IMR-90 (cell line): ENCODE data around the gene SORL1. TPM values are rescaled to one million over a fixed set of nuclear protein-coding genes. Genes with fewer than 3 reads are reported as not detected.

Source experiments
- ATAC-seq: fragments of 200-7000 bp; cut with Tn5 transposase; 2 replicates; pipeline ENCODE4 v1.9.1; 2020; ENCODE audit warnings: low read depth, mild to moderate bottlenecking, moderate library complexity
- BruUV-seq: library from RNA; stranded (reverse); fragments of 400-500 nt; replicated peaks from 2 replicates; lab custom pipeline; 2021; lab: Mats Ljungman, UMichigan
- CTCF ChIA-PET: fragments of 300-600 bp; formaldehyde crosslinking; extraction: SDS; loops from one replicate; lab custom pipeline; 2021; ENCODE audit warnings: antibody characterized with exemption; lab: Yijun Ruan, JAX
- POLR2A ChIA-PET: fragments of 300-600 bp; sonication (Branson Sonifier 250); formaldehyde crosslinking; loops from one replicate; lab custom pipeline; 2022; ENCODE audit warnings: antibody characterized with exemption; ENCODE audit not compliant: unreplicated experiment; lab: Charles Lee
- DNase-seq: peaks from one replicate; pipeline ENCODE4 v3.0.0; 2013
- H2AFZ ChIP-seq: replicated peaks from 2 replicates; pipeline ENCODE3; 2013; ENCODE audit warnings: low read length, mild to moderate bottlenecking; ENCODE audit not compliant: poor library complexity
- H2AK5ac ChIP-seq: 2 replicates; pipeline ENCODE4 v1.6.1; 2013; ENCODE audit warnings: low read depth, low read length, inconsistent platforms
- H2AK9ac ChIP-seq: replicated peaks from 2 replicates; pipeline ENCODE3; 2013; ENCODE audit warnings: mild to moderate bottlenecking, low read depth, low read length, moderate library complexity; ENCODE audit not compliant: poor library complexity
- H2BK120ac ChIP-seq: 2 replicates; pipeline ENCODE4 v1.6.1; 2013; ENCODE audit warnings: low read depth, low read length, inconsistent platforms
- H2BK15ac ChIP-seq: 3 replicates; pipeline ENCODE4 v1.6.1; 2013; ENCODE audit warnings: low read depth, low read length, inconsistent platforms
- H2BK20ac ChIP-seq: 2 replicates; pipeline ENCODE4 v1.6.1; 2013; ENCODE audit warnings: low read depth, mild to moderate bottlenecking, inconsistent platforms, low read length, moderate library complexity
- H2BK5ac ChIP-seq: 2 replicates; pipeline ENCODE4 v1.6.1; 2013; ENCODE audit warnings: mild to moderate bottlenecking, low read depth, low read length, inconsistent platforms; ENCODE audit not compliant: poor library complexity, severe bottlenecking
- H3K14ac ChIP-seq: replicated peaks from 2 replicates; pipeline ENCODE4 v1.6.1; 2013; ENCODE audit warnings: low read depth, low read length, inconsistent platforms
- H3K18ac ChIP-seq: 2 replicates; pipeline ENCODE4 v1.6.1; 2013; ENCODE audit warnings: low read depth, low read length, control low read depth
- H3K23ac ChIP-seq: 2 replicates; pipeline ENCODE4 v1.6.1; 2013; ENCODE audit warnings: low read depth, low read length, inconsistent platforms
- H3K27ac ChIP-seq: 2 replicates; pipeline ENCODE4 v1.5.1; 2013; ENCODE audit warnings: mild to moderate bottlenecking, control low read depth, low read length; ENCODE audit not compliant: insufficient read depth
- H3K27me3 ChIP-seq: 2 replicates; pipeline ENCODE4 v1.6.1; 2013; ENCODE audit warnings: low read length; ENCODE audit not compliant: control insufficient read depth, insufficient read depth
- H3K36me3 ChIP-seq: 2 replicates; pipeline ENCODE4 v1.6.1; 2013; ENCODE audit warnings: low read length, mixed read lengths; ENCODE audit not compliant: control insufficient read depth, insufficient read depth
- H3K4ac ChIP-seq: 2 replicates; pipeline ENCODE4 v1.6.1; 2013; ENCODE audit warnings: low read depth, low read length, inconsistent platforms
- H3K4me1 ChIP-seq: 2 replicates; pipeline ENCODE4 v1.6.1; 2013; ENCODE audit warnings: low read length, mixed read lengths; ENCODE audit not compliant: control insufficient read depth, insufficient read depth
- H3K4me2 ChIP-seq: 2 replicates; pipeline ENCODE4 v1.6.1; 2013; ENCODE audit warnings: low read depth, mild to moderate bottlenecking, control low read depth, low read length, moderate library complexity
- H3K4me3 ChIP-seq: 2 replicates; pipeline ENCODE4 v1.5.1; 2013; ENCODE audit warnings: low read depth, mild to moderate bottlenecking, control low read depth, low read length, moderate library complexity; ENCODE audit not compliant: insufficient read depth
- H3K56ac ChIP-seq: 2 replicates; pipeline ENCODE4 v1.6.1; 2013; ENCODE audit warnings: low read length, inconsistent platforms; ENCODE audit not compliant: insufficient read depth; ENCODE audit errors: extremely low read depth
- H3K79me1 ChIP-seq, 2 experiments: 2 replicates each; pipeline ENCODE4 v1.6.1; 2013; ENCODE audit warnings: low read length in 2 of 2, inconsistent platforms in 1 of 2, low read depth in 1 of 2
- H3K9ac ChIP-seq: 2 replicates; pipeline ENCODE4 v1.6.1; 2013; ENCODE audit warnings: low read depth, low read length, control low read depth
- H3K9me1 ChIP-seq: 2 replicates; pipeline ENCODE4 v1.6.1; 2013; ENCODE audit warnings: low read length, inconsistent platforms; ENCODE audit not compliant: insufficient read depth
- H3K9me3 ChIP-seq: 2 replicates; pipeline ENCODE4 v1.6.1; 2013; ENCODE audit warnings: low read length; ENCODE audit not compliant: control insufficient read depth, insufficient read depth
- H4K20me1 ChIP-seq: 2 replicates; pipeline ENCODE4 v1.6.1; 2013; ENCODE audit warnings: low read length, inconsistent platforms; ENCODE audit not compliant: insufficient read depth
- H4K5ac ChIP-seq: 2 replicates; pipeline ENCODE4 v1.6.1; 2013; ENCODE audit warnings: mild to moderate bottlenecking, low read depth, low read length, control low read depth
- H4K8ac ChIP-seq, 2 experiments: 2 replicates each; pipeline ENCODE4 v1.6.1; 2013; ENCODE audit warnings: low read depth in 2 of 2, low read length in 2 of 2, control low read depth in 1 of 2, inconsistent platforms in 1 of 2
- H4K91ac ChIP-seq: 2 replicates; pipeline ENCODE4 v1.6.1; 2013; ENCODE audit warnings: low read depth, low read length, inconsistent platforms; ENCODE audit not compliant: insufficient read depth
- CTCF ChIP-seq: conservative IDR thresholded peaks from 2 replicates; pipeline ENCODE4 v1.5.1; 2012; ENCODE audit warnings: mild to moderate bottlenecking, low read depth, low read length, improper control_type of control experiment
- MAFK ChIP-seq: IDR thresholded peaks from 2 replicates; pipeline ENCODE4 v1.6.1; 2012; ENCODE audit warnings: low read depth, low read length, improper control_type of control experiment
- MAZ ChIP-seq: IDR thresholded peaks from 2 replicates; pipeline ENCODE4 v1.6.1; 2012; ENCODE audit warnings: low read depth, mild to moderate bottlenecking, low read length, improper control_type of control experiment, moderate library complexity, borderline replicate concordance
- RAD21 ChIP-seq: IDR thresholded peaks from 2 replicates; pipeline ENCODE4 v1.6.1; 2012; ENCODE audit warnings: low read length, improper control_type of control experiment
- SMC3 ChIP-seq: fragments of 150-350 bp; IDR thresholded peaks from 2 replicates; pipeline ENCODE4 v1.6.1; 2016; ENCODE audit warnings: low read depth, mild to moderate bottlenecking, antibody characterized with exemption, low read length, moderate library complexity
- WGBS, 2 experiments: methylation state at CpG; one replicate each; pipeline versions ENCODE4 v1.1.5 to v1.1.7; 2013; ENCODE audit warnings: missing lambda C conversion rate in 2 of 2; ENCODE audit not compliant: insufficient read length in 1 of 2; ENCODE audit errors: extremely low coverage in 2 of 2; 5-methylcytosine and 5-hydroxymethylcytosine counted together
- dilution Hi-C: fragments of 300-500 bp; cut with HindIII; formaldehyde crosslinking; loops from one replicate; pipeline ENCODE4 v1.14.3; 2018; ENCODE audit warnings: low sequenced_read_pairs; ENCODE audit not compliant: unreplicated experiment
- in situ Hi-C: fragments of 300-500 bp; cut with MboI; formaldehyde crosslinking; loops from 3 replicates; pipeline ENCODE4 v1.14.3; 2019; ENCODE audit warnings: low sequenced_read_pairs, inconsistent platforms, mixed read lengths
- intact Hi-C: fragments of 100-400 bp; cut with micrococcal nuclease; formaldehyde crosslinking; loops from 2 replicates; pipeline ENCODE4 v1.10.0; 2022
- polyA plus RNA-seq, 3 experiments: library from polyadenylated mRNA; depleted of rRNA; stranded (reverse); fragments of >200 nt; gene quantifications; 2 replicates each; pipeline ENCODE4 v1.2.3, GENCODE V29; 2012; ENCODE audit warnings: low replicate concordance in 1 of 3
- total RNA-seq: library from RNA; depleted of rRNA; stranded (reverse); fragments of >200 nt; gene quantifications from 2 replicates; pipeline ENCODE4 v1.2.3, GENCODE V29; 2012

Gene SORL1
- total and polyA plus RNA-seq, 2 of the 4 experiments (the other 2 are of a cell fraction) = 1.0 to 2.0 TPM

- H3K9ac ChIP-seq = no peak overlapping the region
- no peaks in the 10 kb centered on the region for H3K27me3 ChIP-seq
- H3K27ac ChIP-seq = no peak overlapping the region
- H3K9me3 ChIP-seq = no peaks in the 10 kb centered on the region
- H3K36me3 ChIP-seq = no peaks in the 10 kb centered on the region
- peaks cover 35% of the 10 kb centered on the region for H3K4me1 ChIP-seq
- no peak overlapping the region for H4K91ac ChIP-seq
- intact Hi-C loops (no loop called here), in situ Hi-C loops (loop anchor here (5.0 kb wide), 2 partner anchors 449 to 854 kb away; no protein-coding TSS in a partner anchor), dilution Hi-C loops (no loop called here)
- H3K18ac ChIP-seq = no peak overlapping the region
- H3K9me1 ChIP-seq = peaks cover 17% of the 10 kb centered on the region
- H3K4me3 ChIP-seq = no peak overlapping the region
- DNase-seq (no peak), ATAC-seq (no peak)
- CTCF ChIA-PET = interaction anchor here (1.4 to 2.7 kb wide), 2 partner anchors 8 to 61 kb away, joined by 4 to 8 read pairs; no protein-coding TSS in a partner anchor
- no peak overlapping the region for H2AK5ac ChIP-seq
- H3K79me1 ChIP-seq = peaks cover 8 to 31% of the 10 kb centered on the region in 2 experiments; a peak in 3 of 4 replicates
- no peak overlapping the region for H2BK5ac ChIP-seq
- no peaks in the 10 kb centered on the region for H4K20me1 ChIP-seq
- no peak overlapping the region for H3K4ac ChIP-seq
- no TSS peak for BruUV-seq
- no peak for TF ChIP-seq MAZ
- peak; percentile 27; the same call in 1 of the 2 replicates for TF ChIP-seq SMC3
- TF ChIP-seq MAFK = no peak
- TF ChIP-seq CTCF = peak; percentile 36; the same call in 1 of the 2 replicates
- TF ChIP-seq RAD21 = peak; percentile 48
- no peak overlapping the region for H3K14ac ChIP-seq
- peak overlapping the region; percentile 33; the same call in 1 of the 3 replicates for H2BK15ac ChIP-seq
- POLR2A ChIA-PET = no interaction called here
- H2AFZ ChIP-seq = no peak overlapping the region
- H3K23ac ChIP-seq = no peak overlapping the region
- peak overlapping the region; percentile 48; the same call in 1 of the 2 replicates for H2BK20ac ChIP-seq
- no peak overlapping the region for H3K56ac ChIP-seq
- no peak overlapping the region for H4K5ac ChIP-seq
- no peak overlapping the region for H3K4me2 ChIP-seq
- no peak overlapping the region for H2AK9ac ChIP-seq
- peak overlapping the region in 1 of 2 experiments; percentile 8; a peak in 1 of 4 replicates for H4K8ac ChIP-seq
- H2BK120ac ChIP-seq = peak overlapping the region; percentile 16; the same call in 1 of the 2 replicates
- WGBS, 2 experiments = no CpG with 5 or more reads among the region's 3 CpGs
Measured at GRCh38 chr11:121652971-121653370, 200.9 kb downstream of the SORL1 start.
